ENCODE data around the gene HSF2BP.
"Not testable (repeated sequence)": the region's sequence is repeated elsewhere in the genome, so short reads cannot be mapped to it uniquely, and the experiment has no call there.

The HSF2BP gene

GRCh38 chr21:43570195-43570594 lies 89.1 kb downstream of the HSF2BP start:
- not testable (repeated sequence) for FAIRE-seq; DNase-seq (ENCODE audit: insufficient read length, low spot score)

DNA sequence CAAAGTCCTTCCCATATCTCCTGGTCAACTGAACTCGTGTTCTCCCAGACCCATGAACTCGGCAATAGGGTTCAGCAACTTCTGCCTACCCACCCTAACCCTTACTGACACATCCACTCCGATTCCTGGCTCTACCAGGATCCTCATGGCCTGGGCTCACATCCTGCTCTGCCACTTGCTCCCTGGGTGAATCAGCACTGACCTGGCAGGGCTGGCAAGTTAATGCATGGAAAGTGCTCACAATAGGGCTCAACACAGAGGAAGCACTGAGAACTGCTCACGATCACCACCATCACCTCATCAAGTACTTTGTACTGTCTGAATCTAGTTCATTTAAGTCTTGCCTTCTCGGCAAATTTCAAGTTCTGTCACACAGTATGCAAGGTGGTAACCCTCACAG lies 96.8 kb downstream of the HSF2BP start:
- DNase-seq (ENCODE audit: insufficient read length, low spot score); FAIRE-seq: not testable (repeated sequence)

DNA sequence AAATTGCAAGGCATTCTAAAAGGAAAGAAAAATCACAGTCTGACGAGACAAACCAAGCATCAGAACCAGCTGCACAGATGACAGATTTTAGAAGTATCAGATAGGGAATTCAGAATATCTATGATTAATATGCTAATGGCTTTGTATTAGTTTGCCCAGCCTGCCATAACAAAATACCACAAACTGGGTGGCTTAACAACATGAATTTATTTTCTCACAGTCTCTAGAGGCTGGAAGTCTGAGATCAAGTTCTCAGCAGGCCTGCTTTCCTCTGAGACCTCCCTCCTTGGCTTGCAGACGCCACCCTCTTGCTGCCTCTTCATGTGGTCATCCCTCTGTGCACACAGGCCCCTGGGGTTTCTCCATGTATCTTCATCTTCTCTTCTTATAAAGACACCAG lies 118.7 kb downstream of the HSF2BP start:
- not testable (repeated sequence) for FAIRE-seq

DNA sequence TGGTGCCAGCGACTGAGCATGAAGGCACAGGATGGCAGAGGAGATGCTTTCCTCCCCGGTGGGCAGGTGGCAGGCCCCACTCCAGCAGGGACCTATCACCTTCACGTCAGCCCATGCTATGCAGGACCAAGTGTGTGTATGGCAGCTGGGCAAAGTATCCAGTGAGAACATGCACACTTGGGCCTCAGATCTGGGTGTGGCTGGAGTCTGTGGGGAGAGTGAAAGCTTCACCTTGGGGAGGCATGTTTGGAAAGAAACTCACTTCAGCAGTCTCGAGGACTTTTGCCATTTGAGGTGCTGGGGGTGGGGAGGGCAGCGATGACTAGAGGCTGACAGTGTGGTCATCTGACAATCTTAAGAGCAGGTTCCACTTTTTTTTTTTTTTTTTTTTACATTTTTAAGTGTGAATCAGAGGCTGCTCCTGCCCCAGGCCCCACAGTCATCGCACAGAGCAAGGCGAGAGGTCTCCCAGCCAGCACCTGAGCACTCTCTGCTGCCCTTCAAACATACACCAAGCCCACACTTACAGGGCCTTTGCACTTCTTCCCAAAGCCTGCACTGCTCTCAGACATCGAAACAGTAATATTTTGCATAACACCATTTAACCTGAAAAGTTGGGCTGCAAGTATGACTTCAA lies 136.7 kb downstream of the HSF2BP start:
- FAIRE-seq; DNase-seq (ENCODE audit: insufficient read length, low spot score): not testable (repeated sequence)

More for the DNA sequence above, 118.7 kb downstream of the HSF2BP start:
- not testable (repeated sequence) for DNase-seq (ENCODE audit: insufficient read length, low spot score)

GRCh38 chr21:43517701-43518100 lies 141.6 kb downstream of the HSF2BP start:
- not testable (repeated sequence) for DNase-seq (ENCODE audit: insufficient read length, low spot score); FAIRE-seq

DNA sequence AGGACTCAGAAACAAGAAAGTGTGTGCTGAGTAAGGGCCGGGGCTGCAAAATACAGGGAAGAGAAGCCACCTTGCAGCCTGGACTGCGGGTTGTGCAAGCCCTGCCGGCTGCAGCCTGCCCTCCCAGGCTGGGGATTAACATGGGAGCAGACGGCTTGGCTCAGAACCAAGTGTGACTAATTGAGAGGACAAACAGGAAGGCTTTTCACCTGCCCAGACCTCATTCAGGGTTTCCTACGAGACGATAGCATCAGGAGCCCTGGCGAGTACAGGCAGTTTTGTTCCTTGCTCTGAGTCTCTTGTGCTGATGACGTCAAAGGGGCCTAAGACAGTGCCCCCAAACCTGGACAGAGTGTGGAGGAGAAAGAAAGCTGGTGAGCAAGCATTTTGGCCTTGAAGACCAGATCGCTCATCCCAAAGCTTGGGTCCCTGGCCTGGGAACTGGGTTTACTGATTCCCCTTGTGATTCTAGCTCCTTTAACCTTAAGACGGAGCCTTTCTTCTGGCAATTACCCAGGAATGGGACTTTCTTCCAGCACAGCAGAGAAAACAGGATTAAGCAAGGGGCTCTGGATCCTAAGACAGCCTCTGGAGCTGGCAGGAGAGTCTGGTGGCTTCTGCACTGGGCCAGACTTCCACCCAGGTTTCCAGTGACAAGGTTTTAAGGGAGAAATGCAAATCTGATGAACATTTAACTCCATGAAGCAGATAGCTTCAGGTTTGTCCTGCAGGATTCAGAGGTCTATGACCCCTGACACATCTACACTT lies 142.2 kb downstream of the HSF2BP start:
- FAIRE-seq, result not testable (repeated sequence)

GRCh38 chr21:43516295-43516847 lies 142.9 kb downstream of the HSF2BP start:
- FAIRE-seq; DNase-seq (ENCODE audit: insufficient read length, low spot score): not testable (repeated sequence)

More for the DNA sequence above, 142.2 kb downstream of the HSF2BP start:
- not testable (repeated sequence) for DNase-seq (ENCODE audit: insufficient read length, low spot score)

DNA sequence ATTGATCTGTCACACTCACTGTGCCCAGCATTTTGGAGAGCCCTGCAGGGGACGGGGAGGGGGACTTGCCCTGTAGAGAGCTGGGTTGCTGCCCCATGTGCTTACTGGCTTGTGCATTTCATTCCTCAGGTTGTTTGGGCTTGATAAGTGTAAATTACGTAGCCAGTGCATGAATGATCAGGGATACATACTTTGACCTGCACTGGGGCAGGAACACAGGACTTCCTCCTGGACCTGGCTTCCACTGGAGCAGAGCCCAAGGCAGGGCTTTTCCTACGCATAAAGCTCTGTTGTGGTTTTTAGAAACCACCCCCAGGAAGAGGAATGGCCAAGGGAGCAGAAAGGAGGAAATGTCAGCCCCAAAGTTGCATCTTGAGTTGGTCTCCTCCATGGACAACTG lies 144.5 kb downstream of the HSF2BP start:
- DNase-seq (ENCODE audit: insufficient read length, low spot score); FAIRE-seq: not testable (repeated sequence)

GRCh38 chr21:43513023-43513422 lies 146.3 kb downstream of the HSF2BP start:
- DNase-seq (ENCODE audit: insufficient read length, low spot score); FAIRE-seq: not testable (repeated sequence)

GRCh38 chr21:43511209-43511608 lies 148.1 kb downstream of the HSF2BP start:
- DNase-seq (ENCODE audit: insufficient read length, low spot score); FAIRE-seq: not testable (repeated sequence)

DNA sequence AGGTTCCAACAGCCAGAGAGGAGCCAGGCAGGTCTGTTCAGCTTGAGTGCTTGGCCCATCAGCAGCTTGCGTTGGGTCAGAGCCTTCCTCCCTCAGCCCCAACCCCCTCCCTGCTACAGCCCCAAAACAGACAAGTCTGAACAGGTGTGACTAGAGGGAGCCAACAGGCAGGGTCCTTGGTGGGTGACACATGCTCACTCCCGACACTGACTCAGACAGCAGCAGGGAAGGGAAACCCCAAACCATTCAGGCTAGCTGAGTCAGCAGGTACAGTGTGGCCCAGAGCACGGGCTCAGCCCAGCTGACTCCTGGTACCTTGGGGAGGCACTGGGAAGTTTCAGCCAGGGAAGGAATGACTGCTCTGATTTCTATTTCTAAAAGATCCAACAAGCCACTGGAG lies 148.6 kb downstream of the HSF2BP start:
- DNase-seq (ENCODE audit: insufficient read length, low spot score), result not testable (repeated sequence)
- FAIRE-seq, result peak; percentile 86

DNA sequence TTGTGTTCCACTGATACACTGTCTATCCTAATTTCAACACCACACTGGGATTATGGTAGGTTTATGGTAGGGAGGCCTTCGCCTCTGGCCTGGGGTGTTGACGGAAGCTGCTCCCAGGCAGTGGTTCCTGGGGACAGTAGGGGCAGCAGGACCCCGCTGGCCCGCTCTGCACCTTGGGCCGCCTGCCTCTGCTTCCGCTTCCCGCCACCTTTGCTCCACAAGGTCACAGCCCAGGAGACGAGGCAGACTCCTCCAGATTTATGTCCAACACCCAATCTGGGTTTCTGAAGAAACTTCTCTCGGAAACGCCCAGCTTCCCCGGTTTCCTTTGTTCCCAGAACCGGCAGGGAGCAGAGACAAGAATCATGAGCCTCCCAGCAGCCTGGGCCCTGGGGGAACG lies 155.4 kb downstream of the HSF2BP start:
- DNase-seq (ENCODE audit: insufficient read length, low spot score); FAIRE-seq: not testable (repeated sequence)

DNA sequence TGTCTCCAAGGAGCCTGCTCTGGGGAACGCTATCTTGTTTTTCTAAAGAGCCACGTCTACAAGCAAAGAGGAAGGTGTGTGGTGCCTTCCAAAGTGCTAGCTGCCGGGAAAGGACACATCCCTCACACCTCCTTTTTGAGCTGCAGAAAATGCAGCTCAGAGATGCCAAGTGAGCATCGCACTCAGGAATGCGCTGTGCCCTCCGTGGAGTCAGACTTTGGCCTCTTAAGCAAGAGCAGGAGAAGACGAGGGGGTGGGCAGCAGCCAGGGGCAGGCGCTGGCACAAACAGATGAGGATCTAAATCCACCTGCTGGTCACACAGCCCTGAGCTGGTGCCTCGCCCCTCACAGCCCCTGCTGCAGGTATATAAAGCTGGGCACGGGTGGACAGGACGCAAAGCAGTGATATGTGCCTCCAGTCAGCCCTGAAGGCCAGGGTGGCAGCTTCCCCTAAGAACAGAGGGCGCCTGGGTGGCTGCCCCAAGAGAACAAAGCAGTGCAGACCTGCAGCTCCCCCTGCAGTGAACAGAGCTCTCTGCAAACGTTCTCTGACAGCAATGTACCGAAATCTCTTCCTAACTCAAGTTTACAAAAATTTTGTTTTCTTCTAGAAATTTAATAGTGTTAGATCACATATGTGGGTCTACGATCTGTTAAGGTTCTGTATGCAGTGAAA lies 156.1 kb downstream of the HSF2BP start:
- FAIRE-seq, result not testable (repeated sequence)

DNA sequence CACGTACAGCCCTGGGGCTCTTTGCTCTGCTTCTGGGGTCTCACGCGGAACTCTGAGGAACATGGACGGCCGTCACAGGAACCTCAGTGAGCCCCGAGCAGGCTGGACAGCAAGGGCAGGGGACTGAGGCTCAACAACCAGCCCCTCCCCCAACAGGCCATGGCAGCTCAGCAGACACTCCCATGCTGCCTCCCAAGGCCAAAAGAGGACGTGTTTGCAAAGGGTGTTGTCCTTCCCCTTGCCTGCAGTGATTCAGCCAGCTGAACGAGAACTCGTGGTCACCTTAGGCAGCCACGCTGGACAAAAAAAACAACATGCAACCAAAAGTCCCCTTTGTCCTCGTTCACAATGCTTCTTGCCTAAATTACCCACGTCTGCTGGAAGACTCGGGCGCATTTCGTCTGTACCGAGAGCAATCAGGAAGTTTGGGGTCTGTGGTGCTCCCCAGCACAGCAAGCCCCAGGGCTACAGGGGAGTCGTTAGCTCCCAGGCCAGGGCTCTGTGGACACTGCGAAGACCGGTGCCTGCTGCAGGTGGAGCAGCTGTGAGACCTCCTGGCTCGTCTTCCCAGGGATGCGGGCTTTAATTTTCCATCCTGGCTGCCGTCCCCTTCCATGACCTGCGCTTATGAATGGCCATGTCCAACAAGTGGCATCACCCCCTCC lies 156.7 kb downstream of the HSF2BP start:
- peak; percentile 48 for FAIRE-seq
- not testable (repeated sequence) for DNase-seq (ENCODE audit: insufficient read length, low spot score)

More for the DNA sequence above, 156.1 kb downstream of the HSF2BP start:
- not testable (repeated sequence) for DNase-seq (ENCODE audit: insufficient read length, low spot score)

DNA sequence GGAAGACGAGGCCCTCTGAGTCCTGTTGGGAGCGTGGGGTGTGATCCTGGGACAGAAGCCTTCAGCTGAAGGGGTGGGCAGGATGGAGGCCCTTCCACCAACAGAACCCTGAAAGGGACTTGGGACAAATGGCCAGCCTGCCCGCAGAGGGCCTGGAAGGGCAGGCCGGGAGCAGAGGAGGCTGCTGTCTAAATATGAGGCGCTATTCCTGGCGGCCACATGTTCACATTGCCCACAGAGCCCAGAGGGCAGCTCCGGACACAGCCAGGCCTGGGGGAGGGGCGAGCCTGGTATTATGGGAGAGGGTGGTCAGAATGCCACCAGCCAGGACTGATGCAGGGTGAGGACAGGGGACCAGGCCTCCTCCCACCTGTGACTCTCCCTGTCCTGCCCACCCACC lies 160.4 kb downstream of the HSF2BP start:
- not testable (repeated sequence) for DNase-seq (ENCODE audit: insufficient read length, low spot score); FAIRE-seq

DNA sequence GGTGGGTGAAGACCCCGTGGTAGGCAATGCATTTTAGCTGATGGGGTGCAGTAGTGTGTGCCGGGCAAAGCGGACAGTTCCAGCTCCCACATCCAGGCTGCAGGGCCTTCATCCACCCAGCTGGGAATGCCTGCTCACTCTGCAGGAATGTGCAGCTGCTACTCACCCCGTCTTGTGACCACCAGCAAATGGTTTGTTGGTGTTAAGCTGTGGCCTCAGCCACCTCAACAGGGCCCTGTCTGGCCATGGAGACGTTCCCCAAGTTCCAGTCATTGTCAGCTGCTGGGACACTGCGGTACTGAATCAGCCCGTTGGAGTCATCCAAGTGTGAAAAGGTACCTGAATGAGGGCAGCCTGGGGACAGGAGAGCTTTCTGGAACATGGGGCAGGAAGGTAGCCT lies 161.2 kb downstream of the HSF2BP start:
- DNase-seq (ENCODE audit: insufficient read length, low spot score), result not testable (repeated sequence)
- FAIRE-seq, result peak; percentile 91

GRCh38 chr21:43494279-43495012 lies 164.8 kb downstream of the HSF2BP start:
- FAIRE-seq, result peak; percentile 95
- not testable (repeated sequence) for DNase-seq (ENCODE audit: insufficient read length, low spot score)

- not testable (repeated sequence) for DNase-seq (ENCODE audit: insufficient read length, low spot score)
- peak; percentile 59 for FAIRE-seq
Observed at GRCh38 chr21:43493471-43493870, 165.8 kb downstream of the HSF2BP start.

DNA sequence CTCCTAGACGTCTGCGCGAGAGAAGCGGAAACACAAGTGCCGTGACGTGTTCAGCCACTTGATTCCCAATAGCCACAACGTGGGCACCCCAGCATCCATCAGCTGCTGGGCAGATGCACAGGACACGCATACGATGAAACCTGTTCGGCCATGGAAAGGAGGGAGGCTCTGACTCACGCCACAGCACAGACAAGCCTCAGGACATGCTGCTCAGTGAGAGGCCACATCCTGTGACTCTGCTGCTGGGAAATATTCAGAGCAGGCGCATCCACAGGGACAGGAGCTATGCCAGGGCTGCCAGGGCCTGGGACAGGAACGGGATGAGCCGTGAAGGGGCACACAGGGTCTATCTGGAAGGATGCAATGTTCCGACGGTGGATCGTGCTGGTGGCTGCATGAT lies 171.1 kb downstream of the HSF2BP start:
- FAIRE-seq; DNase-seq (ENCODE audit: insufficient read length, low spot score): not testable (repeated sequence)

All from HTR-8/SVneo (cell line).